Activated T-cell treated with anti-CD3 and anti-CD28 coated beads for 48 hours (primary cell): ENCODE data around the gene TCF7L1.

Source experiments
- DNase-seq: peaks from one replicate; pipeline ENCODE4 v3.0.0-alpha.2; 2020; ENCODE audit warnings: low read depth

Gene TCF7L1

GRCh38 chr2:85163675-85164074, 30.5 kb downstream of the TCF7L1 start:
- DNase-seq: no peak

GRCh38 chr2:85164145-85164569, 31.0 kb downstream of the TCF7L1 start:
- no peak for DNase-seq

GRCh38 chr2:85165088-85165690, 32.0 kb downstream of the TCF7L1 start:
- DNase-seq: no peak

GRCh38 chr2:85166021-85166420, 32.8 kb downstream of the TCF7L1 start:
- DNase-seq: no peak

GRCh38 chr2:85167479-85167878, 34.3 kb downstream of the TCF7L1 start:
- DNase-seq: no peak

DNA sequence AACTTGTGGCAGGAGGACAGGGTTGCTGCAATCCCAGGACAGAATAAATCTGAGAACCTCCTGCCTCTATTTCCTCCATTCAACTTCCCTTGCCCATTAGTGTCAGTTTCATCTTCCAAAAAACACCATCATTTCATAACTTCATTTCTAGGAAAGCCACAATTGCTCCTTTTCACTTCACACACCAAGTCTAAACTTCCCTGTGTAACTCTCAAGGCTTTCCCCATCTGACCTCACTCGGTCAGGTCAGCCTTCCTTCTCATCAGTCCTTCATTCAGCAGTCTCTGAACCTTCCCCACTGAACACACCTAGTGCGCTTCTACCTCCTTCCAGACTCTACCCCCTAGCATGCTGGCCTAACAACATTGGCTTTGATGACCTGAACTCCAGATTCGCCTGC, 35.8 kb downstream of the TCF7L1 start:
- no peak for DNase-seq

DNA sequence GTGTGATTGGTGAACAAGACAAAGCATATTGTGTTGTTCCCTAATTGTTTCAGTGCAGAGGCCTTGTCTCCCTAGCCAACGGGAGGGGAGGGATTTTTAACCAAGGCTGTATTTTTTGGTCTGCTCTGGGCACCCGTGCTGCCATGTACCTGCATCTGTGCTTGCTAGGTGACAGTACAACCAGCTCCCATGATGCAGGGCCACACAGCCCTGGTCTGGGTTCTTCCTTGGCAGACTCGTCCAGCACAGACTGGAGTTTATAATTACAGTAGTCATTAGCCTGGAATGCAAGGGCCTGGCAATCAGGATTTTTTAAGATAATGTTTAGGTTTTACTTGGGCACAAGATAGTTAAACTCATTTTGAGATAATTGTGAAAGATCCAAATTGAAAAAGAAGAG, 36.4 kb downstream of the TCF7L1 start:
- no peak for DNase-seq

GRCh38 chr2:85170938-85171475, 37.8 kb downstream of the TCF7L1 start:
- no peak for DNase-seq

- DNase-seq: no peak
Observed at GRCh38 chr2:85171916-85172315, 38.7 kb downstream of the TCF7L1 start.

- no peak for DNase-seq
Observed at GRCh38 chr2:85173909-85174308, 40.7 kb downstream of the TCF7L1 start.

GRCh38 chr2:85174943-85175342, 41.8 kb downstream of the TCF7L1 start:
- DNase-seq: no peak

DNA sequence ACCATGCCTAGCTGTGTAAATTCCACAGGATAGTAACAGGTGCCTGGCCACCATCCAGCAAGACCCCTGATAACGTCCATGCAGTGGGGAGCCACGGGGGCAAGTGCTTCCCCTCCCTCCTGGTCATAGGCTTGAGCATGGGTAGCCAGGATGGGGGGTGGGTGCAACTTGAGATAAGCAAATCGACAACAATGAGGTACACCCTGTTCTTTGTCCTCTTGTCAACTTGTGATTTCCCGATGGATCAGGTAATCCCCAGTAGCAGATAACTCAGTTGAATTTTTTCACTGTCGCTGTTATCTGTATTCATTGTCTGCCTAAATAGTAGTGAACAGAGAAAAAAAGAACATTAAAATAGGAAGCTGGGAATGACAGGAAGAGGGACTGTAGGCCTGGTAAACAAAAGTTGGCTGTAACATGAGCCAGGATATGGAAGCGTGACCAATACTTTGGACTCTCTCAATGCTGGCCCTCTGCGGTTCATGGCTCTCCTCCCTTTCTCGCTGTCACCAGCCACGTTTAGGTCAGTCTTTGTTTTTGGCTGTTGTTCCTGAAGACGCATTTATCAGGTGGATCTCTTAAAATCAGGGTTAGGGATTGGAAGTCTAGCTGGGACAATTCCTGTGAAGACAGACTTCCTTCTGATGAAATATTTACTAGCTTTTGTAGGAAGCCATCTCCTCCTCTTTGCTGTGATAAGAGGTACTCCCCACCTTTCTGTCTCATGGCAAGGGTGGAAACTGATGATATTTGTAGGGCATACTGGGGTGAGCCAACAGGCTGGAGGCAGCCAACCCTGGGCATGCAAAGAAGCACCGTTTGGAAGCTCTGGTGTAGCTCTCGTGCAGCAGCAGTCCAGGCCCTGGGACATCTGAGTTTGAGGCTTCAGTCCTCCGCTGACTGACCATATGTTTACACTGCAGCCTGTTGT, 42.4 kb downstream of the TCF7L1 start:
- DNase-seq: no peak

DNA sequence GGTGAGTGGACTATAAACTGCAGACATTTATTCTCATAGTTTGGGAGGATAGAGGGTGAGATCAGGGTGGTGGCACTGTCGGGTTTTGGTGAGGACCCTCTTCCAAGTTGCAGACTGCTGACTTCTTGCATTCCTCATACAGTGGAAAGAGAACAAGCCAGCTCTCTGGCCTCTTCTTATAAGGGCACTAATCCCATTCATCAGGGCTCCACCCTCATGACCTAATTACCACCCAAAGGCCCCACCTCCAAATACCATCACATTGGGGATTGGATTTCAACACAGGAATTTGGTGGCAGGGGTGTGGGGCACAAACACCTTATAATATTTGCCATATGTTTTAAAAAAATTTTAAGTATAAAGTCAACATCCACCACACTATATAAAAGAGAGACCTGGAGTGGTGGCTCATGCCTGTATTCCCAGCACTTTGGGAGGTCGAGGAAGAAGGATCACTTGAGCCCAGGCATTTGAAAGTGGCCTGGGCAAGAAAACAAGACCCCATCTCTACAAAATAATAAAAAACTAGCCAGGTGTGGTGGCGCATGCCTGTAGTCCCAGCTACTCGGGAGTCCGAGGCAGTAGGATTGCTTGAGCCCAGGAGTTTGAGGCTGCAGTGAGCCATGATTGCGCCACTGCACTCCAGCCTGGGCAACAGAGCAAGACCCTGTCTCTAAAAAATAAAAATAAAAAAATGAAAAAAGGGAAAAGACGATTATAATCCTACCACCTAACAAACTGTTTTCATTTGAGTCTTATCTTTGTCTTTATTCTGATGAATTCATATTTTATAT, 44.0 kb downstream of the TCF7L1 start:
- no peak for DNase-seq

- DNase-seq: no peak
Observed at GRCh38 chr2:85178154-85178553, 45.0 kb downstream of the TCF7L1 start.

- no peak for DNase-seq
Observed at GRCh38 chr2:85178980-85179411, 45.8 kb downstream of the TCF7L1 start.

GRCh38 chr2:85179541-85179940, 46.3 kb downstream of the TCF7L1 start:
- DNase-seq: no peak

GRCh38 chr2:85180322-85181133, 47.3 kb downstream of the TCF7L1 start:
- DNase-seq: no peak

DNA sequence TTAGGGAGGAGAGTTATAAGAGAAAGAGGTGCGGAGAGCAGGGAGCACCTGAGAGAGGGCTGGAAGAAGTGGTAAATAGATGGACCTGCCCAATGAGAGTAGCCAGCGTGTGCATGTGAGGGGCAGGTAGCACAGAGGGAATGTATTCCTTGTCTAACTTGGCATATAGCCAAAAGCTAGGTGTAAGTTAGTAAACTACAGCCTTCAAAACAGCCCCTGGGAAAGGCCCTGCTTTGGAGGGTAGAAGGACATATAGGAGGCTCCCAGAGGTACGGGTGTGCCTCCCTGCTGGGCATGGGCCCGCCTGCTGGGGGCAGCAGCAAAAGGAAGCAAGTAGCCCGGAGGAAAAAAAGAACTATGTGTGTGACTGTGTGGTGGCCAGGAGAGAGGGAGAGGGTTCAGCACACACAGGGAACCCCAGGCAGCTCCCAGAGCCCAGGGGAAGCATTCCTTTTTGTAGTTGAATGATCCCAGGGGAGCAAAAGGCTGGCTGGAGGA, 48.0 kb downstream of the TCF7L1 start:
- no peak for DNase-seq

GRCh38 chr2:85181844-85182456, 48.8 kb downstream of the TCF7L1 start:
- DNase-seq: no peak

DNA sequence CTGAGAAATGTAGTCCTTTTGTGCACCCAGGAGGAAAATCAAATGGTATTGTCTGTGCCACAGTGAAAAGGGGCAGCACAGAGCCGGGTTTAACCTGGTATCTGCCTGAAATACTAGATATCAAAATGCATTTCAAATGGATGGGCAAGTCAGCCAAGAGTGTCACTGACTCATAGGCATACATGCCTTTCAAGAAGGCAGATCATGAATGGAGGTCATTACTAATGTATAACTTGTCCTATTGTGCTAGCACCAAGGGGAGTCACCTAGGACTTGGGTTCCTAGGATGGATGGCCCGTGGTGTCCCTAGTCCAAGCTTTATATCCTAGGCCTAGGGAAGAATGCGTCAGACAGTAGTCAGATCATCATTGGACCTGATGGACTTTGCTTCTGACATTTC, 49.9 kb downstream of the TCF7L1 start:
- DNase-seq: no peak

- DNase-seq: no peak
Observed at GRCh38 chr2:85183479-85183878, 50.3 kb downstream of the TCF7L1 start.
